HG02885 (cell line): Measurements from ENCODE around the gene CYP2S1.

Source experiments
- ATAC-seq: cut with Tn5 transposase; IDR thresholded peaks from one replicate; pipeline ENCODE4 v1.9.1; 2021; ENCODE audit warnings: mild to moderate bottlenecking; ENCODE audit not compliant: unreplicated experiment, poor library complexity

CYP2S1 gene

GRCh38 chr19:41253660-41254059 lies 60.6 kb downstream of the CYP2S1 start:
- no peak for ATAC-seq

GRCh38 chr19:41255171-41255570 lies 62.2 kb downstream of the CYP2S1 start:
- ATAC-seq = no peak
